NOMO-1 (cell line): Measurements from ENCODE around the gene SMAD3.

Experiments
- DNase-seq, 2 experiments: peaks; one replicate each; lab custom pipeline; 2025; ENCODE audit not compliant: unreplicated experiment in 2 of 2; lab: John Stamatoyannopoulos, UW

Gene SMAD3

GRCh38 chr15:67216859-67217258, 151.5 kb downstream of the SMAD3 start:
- no peak for DNase-seq

DNA sequence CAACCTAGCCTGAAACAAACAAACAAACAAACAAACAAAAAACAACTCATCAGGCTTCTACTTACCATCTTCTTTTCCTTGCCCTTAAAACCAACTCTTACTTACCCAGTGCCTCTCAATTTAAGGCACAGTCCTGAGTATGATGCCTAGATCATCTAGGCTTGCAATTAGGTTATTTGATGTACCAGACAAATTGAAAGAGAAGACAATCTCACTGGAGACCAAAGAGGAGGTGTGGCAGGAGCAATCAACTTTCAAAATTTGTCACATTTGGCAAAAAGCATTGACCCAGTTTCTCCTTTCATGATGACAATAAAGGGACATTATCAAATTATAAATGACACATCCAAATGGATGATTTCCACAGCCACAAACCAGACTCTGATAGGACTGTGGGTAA, 153.0 kb downstream of the SMAD3 start:
- no peak for DNase-seq

DNA sequence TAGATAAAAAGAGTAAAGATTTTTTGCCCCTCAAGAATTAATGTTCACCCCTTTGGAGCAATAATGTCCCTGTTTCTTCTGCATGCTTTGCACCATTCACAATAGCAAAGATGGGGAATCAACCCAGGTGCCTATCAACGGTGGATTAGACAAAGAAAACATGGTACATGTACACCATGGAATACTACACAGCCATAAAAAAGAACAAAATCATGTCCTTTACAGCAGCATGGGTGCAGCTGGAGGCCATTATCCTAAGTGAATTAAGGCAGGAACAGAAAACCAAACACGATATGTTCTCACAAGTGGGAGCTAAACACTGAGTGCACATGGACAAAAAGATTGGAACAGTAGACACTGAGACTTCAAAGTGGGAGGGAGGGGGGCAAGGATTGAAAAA, 153.9 kb downstream of the SMAD3 start:
- no peak for DNase-seq

DNA sequence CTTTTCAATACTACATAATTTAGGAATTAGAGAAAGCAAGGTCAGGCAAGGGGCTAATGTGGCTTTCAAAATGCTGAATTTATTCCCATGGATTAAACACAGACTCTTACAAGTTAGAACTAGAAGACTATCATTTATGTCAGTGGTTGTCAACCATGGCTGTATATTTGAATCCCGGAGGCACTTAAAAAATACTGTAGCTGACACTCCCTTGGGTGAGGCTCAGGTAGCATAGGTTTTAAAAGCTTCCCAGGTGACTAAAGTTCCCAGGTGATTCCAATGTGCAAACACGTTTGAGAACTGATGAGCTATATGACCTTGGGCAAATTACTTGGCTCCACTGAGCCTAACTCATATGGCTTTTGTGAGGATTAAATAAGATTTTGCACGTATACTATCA, 159.5 kb downstream of the SMAD3 start:
- no peak for DNase-seq

DNA sequence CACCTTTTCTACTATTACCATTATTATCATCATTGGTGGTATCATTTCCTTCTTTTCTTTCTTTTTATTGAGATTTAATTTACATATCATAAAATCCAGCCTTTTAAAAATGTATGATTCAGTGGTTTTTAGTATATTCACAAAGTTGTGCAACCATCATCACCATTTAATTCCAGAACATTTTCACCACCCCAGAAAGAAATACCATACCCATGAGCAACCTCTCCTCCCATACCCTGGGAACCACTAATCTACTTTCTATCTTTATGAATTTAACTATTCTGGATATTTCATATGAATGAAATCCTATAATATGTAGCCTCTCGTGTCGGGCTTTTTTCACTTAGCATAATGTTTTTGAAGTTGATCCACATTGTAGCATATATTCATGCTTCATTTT, 159.9 kb downstream of the SMAD3 start:
- DNase-seq = no peak

GRCh38 chr15:67227431-67227830, 162.0 kb downstream of the SMAD3 start:
- no peak for DNase-seq

GRCh38 chr15:67227846-67228245, 162.4 kb downstream of the SMAD3 start:
- no peak for DNase-seq

- DNase-seq = peak in 1 of 2 experiments; percentile 16
Observed at GRCh38 chr15:67228286-67228685, 162.9 kb downstream of the SMAD3 start.

DNA sequence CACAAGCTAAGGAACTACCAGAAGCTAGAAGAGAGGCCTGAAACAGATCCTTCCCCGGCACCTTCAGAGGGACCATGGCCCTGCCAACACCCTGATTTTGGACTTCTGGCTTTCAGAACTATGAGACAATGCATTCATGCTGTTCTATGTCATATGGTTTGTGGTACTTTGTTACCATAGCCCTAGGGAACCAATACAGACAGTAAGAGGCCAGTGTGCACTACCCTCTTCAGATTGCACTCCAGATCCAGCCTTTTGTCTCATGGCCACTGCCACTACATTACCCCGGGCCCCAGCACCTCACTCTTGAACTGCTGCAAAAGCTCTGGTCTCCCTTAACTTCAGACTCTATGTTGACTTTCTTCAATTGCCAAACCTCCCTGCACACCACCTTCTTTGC, 165.1 kb downstream of the SMAD3 start:
- DNase-seq = no peak

DNA sequence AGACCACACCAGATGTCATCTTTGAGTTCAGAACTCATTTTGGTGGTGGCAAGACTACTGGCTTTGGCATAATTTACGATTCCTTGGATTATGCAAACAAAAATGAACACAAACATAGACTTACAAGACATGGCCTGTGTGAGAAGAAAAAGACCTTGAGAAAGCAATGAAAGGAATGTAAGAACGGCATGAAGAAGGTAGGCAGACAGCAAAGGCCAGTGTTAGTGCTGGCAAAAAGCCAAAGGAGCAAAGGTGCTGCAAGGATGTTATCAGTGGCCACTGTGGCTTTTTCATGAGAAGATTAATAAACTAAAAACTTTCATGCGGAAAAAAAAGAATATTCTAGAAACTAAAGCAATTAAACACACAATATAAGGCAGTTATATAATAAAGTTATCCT, 167.2 kb downstream of the SMAD3 start:
- no peak for DNase-seq

DNA sequence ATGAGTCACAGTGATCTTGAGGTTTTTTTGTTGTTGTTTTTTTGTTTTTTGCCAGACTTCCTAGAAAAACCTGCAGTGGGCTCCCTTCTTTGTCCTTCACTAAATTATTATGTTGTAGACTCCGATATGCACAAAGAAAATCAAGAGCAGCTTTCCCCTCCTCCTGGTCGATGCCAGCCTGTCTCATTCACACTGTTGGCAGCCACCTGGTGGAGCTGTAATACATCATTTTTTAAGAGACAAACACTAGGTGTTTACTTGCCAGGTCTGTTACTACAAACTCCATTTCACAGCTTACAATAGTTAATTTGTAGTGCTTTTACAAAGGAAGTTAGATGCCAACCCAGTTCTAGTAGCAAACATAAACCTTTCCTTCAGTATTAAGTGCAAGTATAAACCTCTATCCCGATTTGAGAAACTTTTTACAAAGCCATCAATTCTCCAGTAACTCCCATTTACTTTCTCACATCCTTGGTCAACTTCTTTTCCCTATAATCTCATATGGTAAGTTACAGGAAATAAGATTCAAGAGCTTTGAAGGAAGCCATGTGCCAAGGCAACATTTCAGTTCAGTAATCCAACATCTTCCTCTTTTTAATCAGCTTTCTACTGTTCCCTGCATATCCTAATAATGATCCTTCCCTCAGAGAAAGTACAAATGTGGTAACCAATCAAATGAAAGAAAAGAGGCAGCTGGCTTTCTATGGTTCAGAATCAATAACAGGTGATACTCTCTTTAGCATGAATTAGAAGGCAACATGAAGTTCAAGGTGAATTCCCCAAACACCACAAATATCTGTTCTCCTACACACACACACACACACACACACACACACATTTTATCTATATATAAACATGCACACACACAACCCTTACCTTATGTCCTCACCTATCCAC, 175.1 kb downstream of the SMAD3 start:
- DNase-seq = no peak

GRCh38 chr15:67241132-67241855, 175.9 kb downstream of the SMAD3 start:
- DNase-seq = no peak

GRCh38 chr15:67242708-67243111, 177.3 kb downstream of the SMAD3 start:
- peak; percentile 75 to 90 for DNase-seq
